ENCODE data around the gene DHX36.
A peak's percentile ranks its signal among the peaks of the same experiment; 100 is the strongest.

The DHX36 gene, protein sequence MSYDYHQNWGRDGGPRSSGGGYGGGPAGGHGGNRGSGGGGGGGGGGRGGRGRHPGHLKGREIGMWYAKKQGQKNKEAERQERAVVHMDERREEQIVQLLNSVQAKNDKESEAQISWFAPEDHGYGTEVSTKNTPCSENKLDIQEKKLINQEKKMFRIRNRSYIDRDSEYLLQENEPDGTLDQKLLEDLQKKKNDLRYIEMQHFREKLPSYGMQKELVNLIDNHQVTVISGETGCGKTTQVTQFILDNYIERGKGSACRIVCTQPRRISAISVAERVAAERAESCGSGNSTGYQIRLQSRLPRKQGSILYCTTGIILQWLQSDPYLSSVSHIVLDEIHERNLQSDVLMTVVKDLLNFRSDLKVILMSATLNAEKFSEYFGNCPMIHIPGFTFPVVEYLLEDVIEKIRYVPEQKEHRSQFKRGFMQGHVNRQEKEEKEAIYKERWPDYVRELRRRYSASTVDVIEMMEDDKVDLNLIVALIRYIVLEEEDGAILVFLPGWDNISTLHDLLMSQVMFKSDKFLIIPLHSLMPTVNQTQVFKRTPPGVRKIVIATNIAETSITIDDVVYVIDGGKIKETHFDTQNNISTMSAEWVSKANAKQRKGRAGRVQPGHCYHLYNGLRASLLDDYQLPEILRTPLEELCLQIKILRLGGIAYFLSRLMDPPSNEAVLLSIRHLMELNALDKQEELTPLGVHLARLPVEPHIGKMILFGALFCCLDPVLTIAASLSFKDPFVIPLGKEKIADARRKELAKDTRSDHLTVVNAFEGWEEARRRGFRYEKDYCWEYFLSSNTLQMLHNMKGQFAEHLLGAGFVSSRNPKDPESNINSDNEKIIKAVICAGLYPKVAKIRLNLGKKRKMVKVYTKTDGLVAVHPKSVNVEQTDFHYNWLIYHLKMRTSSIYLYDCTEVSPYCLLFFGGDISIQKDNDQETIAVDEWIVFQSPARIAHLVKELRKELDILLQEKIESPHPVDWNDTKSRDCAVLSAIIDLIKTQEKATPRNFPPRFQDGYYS

DNA sequence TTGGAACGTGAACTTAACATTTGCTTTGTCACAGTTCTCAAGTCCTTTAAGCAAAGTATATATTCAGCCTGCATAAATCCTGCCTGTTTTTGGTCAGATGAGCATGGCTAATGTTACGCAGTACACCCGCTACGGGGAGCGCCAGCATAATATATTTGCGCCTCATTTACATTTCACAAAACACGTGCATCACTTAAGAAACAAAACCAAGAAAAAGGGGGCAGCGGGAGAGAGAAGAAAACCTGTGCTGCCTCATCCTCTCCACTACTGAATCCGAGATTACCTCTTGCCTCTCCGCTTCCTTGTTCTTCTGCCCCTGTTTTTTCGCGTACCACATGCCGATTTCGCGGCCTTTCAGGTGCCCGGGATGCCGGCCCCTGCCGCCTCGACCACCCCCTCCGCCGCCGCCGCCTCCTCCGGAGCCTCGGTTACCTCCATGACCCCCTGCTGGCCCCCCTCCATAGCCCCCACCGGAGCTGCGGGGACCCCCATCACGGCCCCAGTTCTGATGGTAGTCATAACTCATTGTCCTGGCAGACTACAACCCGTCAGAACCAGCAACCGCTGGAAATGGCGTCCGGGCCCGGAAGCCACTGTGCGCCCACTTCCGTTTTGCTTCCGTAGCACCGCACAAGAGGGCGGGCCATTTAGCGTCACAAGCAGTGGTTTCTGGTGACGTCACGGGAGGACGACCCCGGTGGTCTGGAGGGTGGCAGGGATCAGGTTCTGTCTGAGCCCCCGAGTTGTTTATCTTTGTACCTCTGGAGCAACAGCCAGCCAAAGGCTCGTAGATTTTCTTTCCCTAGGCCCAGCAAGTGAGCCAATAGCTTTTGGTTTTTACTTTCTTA is at the start of gene DHX36:
DHX36 (minus strand) TSS at position 597 of the 848 bp plus-strand sequence; CDS start at position 526, 71 bp downstream.
- no peaks in the 10 kb centered on the region for H3K27me3 ChIP-seq (ENCODE audit: control insufficient read depth, insufficient read depth, low read length)
- peak within 1 kb of the TSS; percentile 88 for H3K4me3 ChIP-seq (ENCODE audit: low read depth, low read length)
- no peaks in the 10 kb centered on the region for H3K9me3 ChIP-seq (ENCODE audit: control insufficient read depth, insufficient read depth, low read length)
- H3K4me1 ChIP-seq (ENCODE audit: control insufficient read depth, insufficient read depth, low read length), result peaks cover 18% of the 10 kb centered on the region
- no peaks in the 10 kb centered on the region for H3K36me3 ChIP-seq (ENCODE audit: control insufficient read depth, insufficient read depth, low read length)
- H3K9ac ChIP-seq (ENCODE audit: low read depth, low read length), result peak within 1 kb of the TSS; percentile 97

DNA sequence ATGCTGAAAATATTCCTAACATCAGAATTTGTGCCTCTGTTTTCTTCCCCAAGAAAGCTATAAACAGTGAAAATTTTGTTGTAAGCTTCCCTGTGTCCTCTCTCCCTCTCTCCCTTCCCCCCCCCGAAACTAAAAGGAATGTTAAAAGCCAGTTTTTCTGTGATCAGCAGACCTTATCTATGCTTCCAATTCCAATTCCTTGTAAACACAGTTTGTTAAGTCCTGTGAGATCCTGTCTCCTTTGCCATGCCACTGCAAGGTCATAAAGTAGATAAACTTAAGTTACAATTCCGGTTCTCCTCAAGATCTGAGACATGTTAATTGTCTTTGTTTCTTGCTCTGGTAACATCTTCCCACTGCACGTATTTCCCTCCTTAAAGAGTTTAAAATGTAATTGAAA is 42.9 kb upstream of the DHX36 start:
- Histone ChIP-seq H3K4me1 (ENCODE audit: control insufficient read depth, insufficient read depth, low read length) (no peaks in the 10 kb centered on the region), H3K9me3 (ENCODE audit: control insufficient read depth, insufficient read depth, low read length) (no peaks in the 10 kb centered on the region), H3K4me3 (ENCODE audit: low read depth, low read length) (no peak overlapping the region), H3K36me3 (ENCODE audit: control insufficient read depth, insufficient read depth, low read length) (no peaks in the 10 kb centered on the region), H3K27me3 (ENCODE audit: control insufficient read depth, insufficient read depth, low read length) (no peaks in the 10 kb centered on the region), H3K9ac (ENCODE audit: low read depth, low read length) (no peak overlapping the region)

- no peaks in the 10 kb centered on the region for H3K4me1 ChIP-seq (ENCODE audit: control insufficient read depth, insufficient read depth, low read length)
- H3K9ac ChIP-seq (ENCODE audit: low read depth, low read length), result no peak overlapping the region
- no peaks in the 10 kb centered on the region for H3K27me3 ChIP-seq (ENCODE audit: control insufficient read depth, insufficient read depth, low read length)
These were observed 40.6 kb upstream of the DHX36 start for GRCh38 chr3:154364849-154365248.

DNA sequence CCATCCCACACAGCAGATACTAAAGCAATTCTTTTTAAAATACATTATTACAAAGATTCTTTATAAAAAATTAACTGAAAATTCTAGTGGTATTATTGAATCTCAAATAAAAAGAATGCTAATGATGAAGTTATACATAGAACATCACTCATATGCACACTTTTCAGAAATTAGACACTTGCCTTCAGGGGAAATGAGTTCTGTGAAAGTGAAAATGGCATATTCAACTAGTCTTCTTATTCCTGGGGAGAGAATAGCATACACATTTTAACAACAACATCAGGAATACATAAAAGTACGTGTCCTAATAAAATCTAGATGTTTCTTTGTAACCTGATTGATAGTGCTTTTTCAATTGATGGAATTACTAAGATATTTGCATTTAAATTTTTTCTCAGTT is 36.8 kb upstream of the DHX36 start:
- Histone ChIP-seq H3K36me3 (ENCODE audit: control insufficient read depth, insufficient read depth, low read length) (no peaks in the 10 kb centered on the region), H3K4me3 (ENCODE audit: low read depth, low read length) (no peak overlapping the region), H3K4me1 (ENCODE audit: control insufficient read depth, insufficient read depth, low read length) (no peaks in the 10 kb centered on the region), H3K9me3 (ENCODE audit: control insufficient read depth, insufficient read depth, low read length) (no peaks in the 10 kb centered on the region), H3K27me3 (ENCODE audit: control insufficient read depth, insufficient read depth, low read length) (no peaks in the 10 kb centered on the region), H3K9ac (ENCODE audit: low read depth, low read length) (no peak overlapping the region)

More at GRCh38 chr3:154364849-154365248, 40.6 kb upstream of the DHX36 start:
- H3K9me3 ChIP-seq (ENCODE audit: control insufficient read depth, insufficient read depth, low read length), result no peaks in the 10 kb centered on the region
- no peaks in the 10 kb centered on the region for H3K36me3 ChIP-seq (ENCODE audit: control insufficient read depth, insufficient read depth, low read length)
- H3K4me3 ChIP-seq (ENCODE audit: low read depth, low read length), result no peak overlapping the region

DNA sequence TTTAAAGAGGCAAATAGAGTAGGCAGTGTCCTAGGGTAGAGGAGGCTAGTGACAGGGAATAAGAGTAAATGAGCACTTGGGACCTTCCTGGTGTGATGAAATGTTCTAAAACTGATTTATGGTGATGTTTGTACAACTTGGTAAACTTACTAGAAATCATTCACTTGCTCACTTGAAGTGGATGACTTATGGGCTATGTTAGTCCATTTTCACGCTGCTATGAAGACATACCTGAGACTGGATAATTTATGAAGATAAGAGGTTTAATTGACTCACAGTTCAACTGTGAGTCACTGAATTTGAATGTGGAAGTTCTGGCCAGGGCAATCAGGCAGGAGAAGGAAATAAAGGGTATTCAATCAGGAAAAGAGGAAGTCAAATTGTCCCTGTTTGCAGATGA is 31.7 kb upstream of the DHX36 start:
- Histone ChIP-seq H3K36me3 (ENCODE audit: control insufficient read depth, insufficient read depth, low read length) (no peaks in the 10 kb centered on the region), H3K4me3 (ENCODE audit: low read depth, low read length) (no peak overlapping the region), H3K9ac (ENCODE audit: low read depth, low read length) (no peak overlapping the region), H3K4me1 (ENCODE audit: control insufficient read depth, insufficient read depth, low read length) (no peaks in the 10 kb centered on the region), H3K27me3 (ENCODE audit: control insufficient read depth, insufficient read depth, low read length) (no peaks in the 10 kb centered on the region), H3K9me3 (ENCODE audit: control insufficient read depth, insufficient read depth, low read length) (no peaks in the 10 kb centered on the region)

GRCh38 chr3:154349223-154349622 is 24.9 kb upstream of the DHX36 start:
- Histone ChIP-seq H3K4me1 (ENCODE audit: control insufficient read depth, insufficient read depth, low read length) (no peaks in the 10 kb centered on the region), H3K4me3 (ENCODE audit: low read depth, low read length) (no peak overlapping the region), H3K36me3 (ENCODE audit: control insufficient read depth, insufficient read depth, low read length) (no peaks in the 10 kb centered on the region), H3K9me3 (ENCODE audit: control insufficient read depth, insufficient read depth, low read length) (no peaks in the 10 kb centered on the region), H3K9ac (ENCODE audit: low read depth, low read length) (no peak overlapping the region), H3K27me3 (ENCODE audit: control insufficient read depth, insufficient read depth, low read length) (no peaks in the 10 kb centered on the region)

DNA sequence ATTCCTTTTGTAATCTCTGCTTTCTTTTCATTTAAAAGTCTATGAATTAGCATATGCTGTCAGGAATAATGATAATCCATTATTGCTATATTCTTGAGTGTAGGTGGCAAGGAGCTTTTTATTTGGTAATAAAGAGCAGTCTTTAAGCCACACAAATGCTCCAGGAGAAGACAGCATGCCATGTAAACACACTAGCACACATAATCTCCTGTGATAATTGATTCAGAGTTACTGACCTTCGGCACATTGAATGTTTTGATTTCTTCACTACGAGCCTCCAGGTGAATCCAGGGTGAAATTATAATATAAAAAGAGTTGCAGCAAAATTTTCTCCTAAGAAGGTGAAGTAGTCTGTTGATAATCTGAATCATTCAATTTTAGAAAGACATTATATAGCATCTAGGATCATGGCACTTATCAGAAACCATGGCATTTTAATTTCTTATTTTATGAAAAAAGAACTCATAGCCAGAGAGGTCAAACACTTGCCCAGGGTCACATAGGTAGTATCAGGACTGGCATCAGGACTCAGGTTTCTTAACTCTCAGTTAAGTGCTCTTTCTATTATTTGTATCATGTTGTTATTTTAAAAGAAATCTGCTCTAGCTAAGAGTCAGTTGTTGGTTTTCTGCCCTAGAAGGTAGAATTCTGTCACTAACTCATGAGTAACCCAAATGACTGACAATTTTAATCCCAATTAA is 21.3 kb upstream of the DHX36 start:
- Histone ChIP-seq H3K4me3 (ENCODE audit: low read depth, low read length) (no peak overlapping the region), H3K9ac (ENCODE audit: low read depth, low read length) (no peak overlapping the region), H3K9me3 (ENCODE audit: control insufficient read depth, insufficient read depth, low read length) (no peaks in the 10 kb centered on the region), H3K36me3 (ENCODE audit: control insufficient read depth, insufficient read depth, low read length) (no peaks in the 10 kb centered on the region), H3K4me1 (ENCODE audit: control insufficient read depth, insufficient read depth, low read length) (no peaks in the 10 kb centered on the region), H3K27me3 (ENCODE audit: control insufficient read depth, insufficient read depth, low read length) (no peaks in the 10 kb centered on the region)

DNA sequence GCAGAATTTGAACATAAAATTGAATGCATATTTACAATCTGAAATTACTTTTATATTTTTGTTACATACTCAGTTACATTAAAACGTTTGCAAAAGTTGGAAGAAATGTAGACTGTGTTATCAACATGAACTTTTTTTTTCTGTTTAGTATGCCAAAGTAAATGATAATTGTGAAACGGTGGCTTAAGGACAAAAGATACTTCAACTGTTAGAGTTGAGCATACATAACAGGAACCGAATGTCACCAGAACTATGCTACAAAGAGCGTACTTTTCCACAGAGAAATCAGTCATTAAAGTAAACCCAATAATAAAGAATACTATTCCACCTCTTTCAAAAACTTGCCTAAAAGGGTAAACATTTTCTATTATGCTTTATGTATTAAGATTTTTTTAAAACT is 14.3 kb upstream of the DHX36 start:
- H3K9ac ChIP-seq (ENCODE audit: low read depth, low read length), result no peak overlapping the region
- no peaks in the 10 kb centered on the region for H3K9me3 ChIP-seq (ENCODE audit: control insufficient read depth, insufficient read depth, low read length)
- H3K4me1 ChIP-seq (ENCODE audit: control insufficient read depth, insufficient read depth, low read length), result no peaks in the 10 kb centered on the region
- no peaks in the 10 kb centered on the region for H3K27me3 ChIP-seq (ENCODE audit: control insufficient read depth, insufficient read depth, low read length)
- H3K36me3 ChIP-seq (ENCODE audit: control insufficient read depth, insufficient read depth, low read length), result no peaks in the 10 kb centered on the region
- H3K4me3 ChIP-seq (ENCODE audit: low read depth, low read length), result no peak overlapping the region

- no peaks in the 10 kb centered on the region for H3K36me3 ChIP-seq (ENCODE audit: control insufficient read depth, insufficient read depth, low read length)
- no peak overlapping the region for H3K9ac ChIP-seq (ENCODE audit: low read depth, low read length)
- no peaks in the 10 kb centered on the region for H3K4me1 ChIP-seq (ENCODE audit: control insufficient read depth, insufficient read depth, low read length)
- H3K4me3 ChIP-seq (ENCODE audit: low read depth, low read length), result no peak overlapping the region
- no peaks in the 10 kb centered on the region for H3K27me3 ChIP-seq (ENCODE audit: control insufficient read depth, insufficient read depth, low read length)
- H3K9me3 ChIP-seq (ENCODE audit: control insufficient read depth, insufficient read depth, low read length), result no peaks in the 10 kb centered on the region
These were observed 13.7 kb upstream of the DHX36 start for GRCh38 chr3:154338008-154338407.

DNA sequence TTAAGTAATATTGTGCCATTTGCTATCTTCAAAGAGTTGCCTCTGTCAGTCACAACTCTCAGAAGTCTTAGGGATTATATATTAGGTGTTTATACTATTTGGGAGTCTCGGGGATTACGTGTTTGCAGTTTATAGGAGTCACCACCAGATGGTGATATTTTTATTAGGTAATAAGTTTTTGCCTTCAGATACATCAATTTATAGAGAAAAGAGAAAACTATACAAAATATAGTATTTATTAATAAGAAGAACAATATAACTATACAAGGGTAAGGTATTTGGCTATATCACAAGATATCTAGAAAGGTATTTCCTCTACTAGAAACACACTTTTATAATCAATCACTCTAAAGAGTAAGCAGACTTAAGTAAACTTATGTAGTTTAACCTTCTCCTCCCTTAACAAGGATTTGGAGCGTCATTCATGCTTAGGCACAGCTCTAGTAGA is 10.7 kb upstream of the DHX36 start:
- no peak overlapping the region for H3K9ac ChIP-seq (ENCODE audit: low read depth, low read length)
- H3K27me3 ChIP-seq (ENCODE audit: control insufficient read depth, insufficient read depth, low read length), result no peaks in the 10 kb centered on the region
- H3K9me3 ChIP-seq (ENCODE audit: control insufficient read depth, insufficient read depth, low read length), result no peaks in the 10 kb centered on the region
- H3K4me3 ChIP-seq (ENCODE audit: low read depth, low read length), result no peak overlapping the region
- H3K4me1 ChIP-seq (ENCODE audit: control insufficient read depth, insufficient read depth, low read length), result no peaks in the 10 kb centered on the region
- no peaks in the 10 kb centered on the region for H3K36me3 ChIP-seq (ENCODE audit: control insufficient read depth, insufficient read depth, low read length)

GRCh38 chr3:154327871-154328270 is 3.6 kb upstream of the DHX36 start:
- H3K27me3 ChIP-seq (ENCODE audit: control insufficient read depth, insufficient read depth, low read length), result no peaks in the 10 kb centered on the region
- peaks cover 4% of the 10 kb centered on the region for H3K4me1 ChIP-seq (ENCODE audit: control insufficient read depth, insufficient read depth, low read length)
- no peak overlapping the region for H3K9ac ChIP-seq (ENCODE audit: low read depth, low read length)
- H3K9me3 ChIP-seq (ENCODE audit: control insufficient read depth, insufficient read depth, low read length), result no peaks in the 10 kb centered on the region
- no peaks in the 10 kb centered on the region for H3K36me3 ChIP-seq (ENCODE audit: control insufficient read depth, insufficient read depth, low read length)
- no peak overlapping the region for H3K4me3 ChIP-seq (ENCODE audit: low read depth, low read length)

Data from iPS-15b (cell line).